GM23338 (cell line): ENCODE data around the gene DCTN2. TPM values are rescaled to one million over a fixed set of nuclear protein-coding genes. Genes with fewer than 3 reads are reported as not detected.

Experiments used
- ATAC-seq: fragments of 200-7000 bp; cut with Tn5 transposase; 3 replicates; pipeline ENCODE4 v1.9.1; 2020
- DNase-seq: peaks from one replicate; pipeline ENCODE4 v3.0.0-alpha.2; 2015; ENCODE audit warnings: low spot score
- H2AFZ ChIP-seq: fragments of 200-600 bp; sonication (generic); 2 replicates; pipeline ENCODE4 v1.8.0; 2016; ENCODE audit warnings: antibody characterized with exemption, mild to moderate bottlenecking, moderate library complexity
- H3F3A ChIP-seq: fragments of 200-600 bp; sonication (generic); replicated peaks from 2 replicates; pipeline ENCODE4 v1.8.0; 2017; ENCODE audit warnings: antibody characterized with exemption, mixed run types, low read depth
- H3K27ac ChIP-seq: fragments of 200-600 bp; sonication (generic); 2 replicates; pipeline ENCODE4 v1.6.1; 2016; ENCODE audit warnings: low read depth
- H3K27me3 ChIP-seq: fragments of 200-600 bp; sonication (generic); 2 replicates; pipeline ENCODE4 v1.8.0; 2016; ENCODE audit warnings: mild to moderate bottlenecking, mixed run types, moderate library complexity; ENCODE audit not compliant: insufficient read depth
- H3K36me3 ChIP-seq: fragments of 200-600 bp; sonication (generic); 2 replicates; pipeline ENCODE4 v1.8.0; 2016; ENCODE audit warnings: mild to moderate bottlenecking; ENCODE audit not compliant: insufficient read depth
- H3K4me1 ChIP-seq: fragments of 200-600 bp; sonication (generic); 2 replicates; pipeline ENCODE4 v1.8.0; 2016; ENCODE audit warnings: mild to moderate bottlenecking, moderate library complexity; ENCODE audit not compliant: insufficient read depth
- H3K4me2 ChIP-seq: fragments of 200-600 bp; sonication (generic); 2 replicates; pipeline ENCODE4 v1.7.1; 2017; ENCODE audit warnings: mixed run types
- H3K4me3 ChIP-seq: fragments of 200-600 bp; sonication (generic); 2 replicates; pipeline ENCODE4 v1.6.1; 2016; ENCODE audit warnings: mixed run types
- H3K79me2 ChIP-seq: fragments of 200-600 bp; sonication (generic); replicated peaks from 2 replicates; pipeline ENCODE4 v1.8.0; 2017; ENCODE audit warnings: mild to moderate bottlenecking; ENCODE audit not compliant: insufficient read depth
- H3K9me2 ChIP-seq: fragments of 200-600 bp; sonication (generic); 2 replicates; pipeline ENCODE4 v1.8.0; 2017; ENCODE audit not compliant: insufficient read depth
- H4K20me1 ChIP-seq: fragments of 200-600 bp; sonication (generic); replicated peaks from 2 replicates; pipeline ENCODE4 v1.8.0; 2017; ENCODE audit warnings: mild to moderate bottlenecking; ENCODE audit not compliant: insufficient read depth
- H3K27ac Mint-ChIP-seq: 2 replicates; pipeline ENCODE4 v1.8.0; 2020; ENCODE audit warnings: inconsistent platforms, mild to moderate bottlenecking, moderate library complexity, mixed read lengths
- H3K27me3 Mint-ChIP-seq: 3 replicates; pipeline ENCODE4 v1.8.0; 2022; ENCODE audit warnings: low read depth, mild to moderate bottlenecking, moderate library complexity, mixed read lengths, inconsistent platforms; ENCODE audit not compliant: insufficient read depth, poor library complexity
- H3K36me3 Mint-ChIP-seq: 3 replicates; pipeline ENCODE4 v1.8.0; 2021; ENCODE audit warnings: low read depth, mild to moderate bottlenecking, inconsistent platforms, moderate library complexity, mixed read lengths
- H3K4me1 Mint-ChIP-seq: 3 replicates; pipeline ENCODE4 v1.8.0; 2020; ENCODE audit warnings: mild to moderate bottlenecking, inconsistent platforms, mixed read lengths
- H3K4me3 Mint-ChIP-seq: 3 replicates; pipeline ENCODE4 v1.8.0; 2021; ENCODE audit warnings: moderate library complexity, mild to moderate bottlenecking, inconsistent platforms, mixed read lengths
- H3K9me3 Mint-ChIP-seq: 3 replicates; pipeline ENCODE4 v1.8.0; 2020; ENCODE audit warnings: moderate library complexity, mild to moderate bottlenecking, inconsistent platforms, mixed read lengths
- CREB1 ChIP-seq: fragments of 250-450 bp; sonication (Bioruptor Pico); IDR thresholded peaks from 2 replicates; pipeline ENCODE4 v1.5.0; 2020; ENCODE audit warnings: low read depth, mild to moderate bottlenecking, moderate library complexity
- CTCF ChIP-seq, 2 experiments: fragments of 200-600 bp in 1 of 2; sonication (generic) in 1 of 2; conservative IDR thresholded peaks; 2 replicates each; pipeline versions ENCODE4 v1.5.1 to v1.6.1; 2016 to 2017; ENCODE audit warnings: antibody characterized with exemption in 2 of 2, low read depth in 2 of 2, mild to moderate bottlenecking in 2 of 2, moderate library complexity in 1 of 2
- EZH2 ChIP-seq: fragments of 200-600 bp; sonication (generic); IDR thresholded peaks from one replicate; pipeline ENCODE4 v1.8.0; 2017; ENCODE audit warnings: antibody characterized with exemption, mild to moderate bottlenecking, low read depth; ENCODE audit not compliant: unreplicated experiment
- EZH2phosphoT487 ChIP-seq: fragments of 200-600 bp; sonication (generic); IDR thresholded peaks from one replicate; pipeline ENCODE4 v1.8.1; 2018; ENCODE audit warnings: antibody characterized with exemption; ENCODE audit not compliant: unreplicated experiment
- JUNB ChIP-seq: IDR thresholded peaks from one replicate; pipeline ENCODE4 v1.6.1; 2016; ENCODE audit warnings: antibody characterized with exemption; ENCODE audit not compliant: unreplicated experiment
- NANOG ChIP-seq: IDR thresholded peaks from 2 replicates; pipeline ENCODE4 v1.6.1; 2016; ENCODE audit warnings: antibody characterized with exemption, borderline replicate concordance
- POLR2AphosphoS5 ChIP-seq: IDR thresholded peaks from 2 replicates; pipeline ENCODE4 v1.6.1; 2016; ENCODE audit warnings: antibody characterized with exemption, low read depth
- STAT1 ChIP-seq: IDR thresholded peaks from one replicate; pipeline ENCODE4 v1.6.1; 2016; ENCODE audit warnings: antibody characterized with exemption; ENCODE audit not compliant: unreplicated experiment
- ZNF114 ChIP-seq: fragments of 250-450 bp; sonication (Bioruptor Pico); IDR thresholded peaks from 2 replicates; pipeline ENCODE4 v1.5.0; 2020; ENCODE audit warnings: mild to moderate bottlenecking, moderate library complexity
- ZNF331 ChIP-seq: fragments of 250-450 bp; sonication (Bioruptor Pico); IDR thresholded peaks from 2 replicates; pipeline ENCODE4 v1.5.0; 2020; ENCODE audit warnings: low read depth, mild to moderate bottlenecking, moderate library complexity
- ZNF462 ChIP-seq: fragments of 250-450 bp; sonication (Bioruptor Pico); IDR thresholded peaks from 2 replicates; pipeline ENCODE4 v1.5.0; 2020; ENCODE audit warnings: mild to moderate bottlenecking, moderate library complexity
- polyA plus RNA-seq: library from polyadenylated mRNA; unstranded; fragments of >200 nt; fragmentation: Nextera tagmentation; extraction: Ambion mirVana; gene quantifications from 2 replicates; pipeline ENCODE4 v1.2.1, GENCODE V29; 2016
- total RNA-seq: library from RNA; depleted of rRNA; stranded (reverse); fragments of >200 nt; shearing (Covaris generic); gene quantifications from 2 replicates; pipeline ENCODE4 v1.2.3, GENCODE V29; 2014
- TF ChIP-seq, protein P1 (sequence below): IDR thresholded peaks from 2 replicates; pipeline ENCODE4 v1.6.1; 2016; ENCODE audit warnings: antibody characterized with exemption

DCTN2 gene
- total and polyA plus RNA-seq, 2 experiments from 2014 or later = 56.1 to 157 TPM

DNA sequence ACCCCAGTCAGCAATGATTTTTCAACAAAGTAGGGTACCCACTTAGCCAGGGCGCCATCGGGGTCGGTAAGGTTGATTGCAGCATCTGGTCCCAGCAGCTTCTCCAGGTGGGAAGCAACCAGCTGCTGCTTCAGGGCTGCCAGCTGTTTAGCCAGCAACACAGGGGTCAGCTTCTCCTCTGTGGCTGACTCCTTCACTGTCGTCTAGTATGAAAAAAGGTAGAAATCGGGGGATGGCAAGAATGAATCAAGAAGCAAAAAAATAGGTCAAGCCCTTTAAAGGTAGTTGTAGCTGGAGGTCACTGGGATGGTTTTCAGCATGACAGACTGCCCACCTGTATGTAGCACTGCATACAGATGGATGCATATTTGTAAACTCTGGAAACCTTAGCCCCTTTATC is 12.7 kb downstream of the DCTN2 start:
- no peaks in the 10 kb centered on the region for H3K9me3 Mint-ChIP-seq
- no peak for TF ChIP-seq NANOG
- TF ChIP-seq, protein P1, sequence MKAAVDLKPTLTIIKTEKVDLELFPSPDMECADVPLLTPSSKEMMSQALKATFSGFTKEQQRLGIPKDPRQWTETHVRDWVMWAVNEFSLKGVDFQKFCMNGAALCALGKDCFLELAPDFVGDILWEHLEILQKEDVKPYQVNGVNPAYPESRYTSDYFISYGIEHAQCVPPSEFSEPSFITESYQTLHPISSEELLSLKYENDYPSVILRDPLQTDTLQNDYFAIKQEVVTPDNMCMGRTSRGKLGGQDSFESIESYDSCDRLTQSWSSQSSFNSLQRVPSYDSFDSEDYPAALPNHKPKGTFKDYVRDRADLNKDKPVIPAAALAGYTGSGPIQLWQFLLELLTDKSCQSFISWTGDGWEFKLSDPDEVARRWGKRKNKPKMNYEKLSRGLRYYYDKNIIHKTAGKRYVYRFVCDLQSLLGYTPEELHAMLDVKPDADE = no peak
- TF ChIP-seq CTCF (conservative IDR thresholded peaks at IDR 0.05; ENCODE audit: low read depth in 2 of 2) = no peak
- TF ChIP-seq STAT1 = no peak
- no peak for TF ChIP-seq EZH2
- no peak for TF ChIP-seq EZH2phosphoT487
- no peak for TF ChIP-seq POLR2AphosphoS5
- TF ChIP-seq JUNB = no peak
- no peak for TF ChIP-seq ZNF331 (CRISPR knock-in tag)
- no peak for TF ChIP-seq ZNF114 (CRISPR knock-in tag)
- no peak for TF ChIP-seq CREB1 (CRISPR knock-in tag)
- no peak for TF ChIP-seq ZNF462 (CRISPR knock-in tag)
- no peak overlapping the region for H3K4me3 ChIP-seq
- ATAC-seq (no peak), DNase-seq (no peak)
- H3K79me2 ChIP-seq = no peaks in the 10 kb centered on the region
- H4K20me1 ChIP-seq = peaks cover 9% of the 10 kb centered on the region
- H3K4me1 Mint-ChIP-seq = peaks cover 19% of the 10 kb centered on the region
- H3F3A ChIP-seq = 0 out of 2 replicates have a peak, but pooled peaks cover 12% of the 10 kb centered on the region
- H3K27ac Mint-ChIP-seq = no peak overlapping the region
- H3K36me3 Mint-ChIP-seq = peaks cover 59% of the 10 kb centered on the region
- H3K27me3 Mint-ChIP-seq = peaks cover 7% of the 10 kb centered on the region
- no peaks in the 10 kb centered on the region for H3K9me2 ChIP-seq
- H3K27ac ChIP-seq = no peak overlapping the region
- H3K27me3 ChIP-seq = no peaks in the 10 kb centered on the region
- peaks cover 20% of the 10 kb centered on the region for H3K36me3 ChIP-seq
- H3K4me1 ChIP-seq = no peaks in the 10 kb centered on the region
- H2AFZ ChIP-seq = no peak overlapping the region
- H3K4me2 ChIP-seq = no peak overlapping the region
- no peak overlapping the region for H3K4me3 Mint-ChIP-seq
